HUES6 (cell line): ENCODE measurements around the gene TFEB.
A peak's percentile ranks its signal among the peaks of the same experiment; 100 is the strongest.

ENCODE experiments used
- H3K27ac ChIP-seq: 2 replicates; pipeline ENCODE4 v1.7.0; 2013; ENCODE audit warnings: low read depth, mild to moderate bottlenecking, low read length, inconsistent platforms
- H3K27me3 ChIP-seq: 2 replicates; pipeline ENCODE4 v1.6.1; 2013; ENCODE audit warnings: low read length; ENCODE audit not compliant: control insufficient read depth, insufficient read depth
- H3K36me3 ChIP-seq: 2 replicates; pipeline ENCODE4 v1.6.1; 2013; ENCODE audit warnings: low read length; ENCODE audit not compliant: control insufficient read depth, insufficient read depth
- H3K4me1 ChIP-seq: 2 replicates; pipeline ENCODE4 v1.6.1; 2013; ENCODE audit warnings: low read length; ENCODE audit not compliant: control insufficient read depth, insufficient read depth
- H3K4me3 ChIP-seq: 2 replicates; pipeline ENCODE4 v1.5.1; 2013; ENCODE audit warnings: low read depth, low read length
- H3K9ac ChIP-seq: one replicate; pipeline ENCODE4 v1.6.1; 2013; ENCODE audit warnings: mild to moderate bottlenecking, low read length
- H3K9me3 ChIP-seq: 2 replicates; pipeline ENCODE4 v1.6.1; 2013; ENCODE audit warnings: low read depth, low read length; ENCODE audit not compliant: control insufficient read depth, insufficient read depth

The TFEB gene

DNA sequence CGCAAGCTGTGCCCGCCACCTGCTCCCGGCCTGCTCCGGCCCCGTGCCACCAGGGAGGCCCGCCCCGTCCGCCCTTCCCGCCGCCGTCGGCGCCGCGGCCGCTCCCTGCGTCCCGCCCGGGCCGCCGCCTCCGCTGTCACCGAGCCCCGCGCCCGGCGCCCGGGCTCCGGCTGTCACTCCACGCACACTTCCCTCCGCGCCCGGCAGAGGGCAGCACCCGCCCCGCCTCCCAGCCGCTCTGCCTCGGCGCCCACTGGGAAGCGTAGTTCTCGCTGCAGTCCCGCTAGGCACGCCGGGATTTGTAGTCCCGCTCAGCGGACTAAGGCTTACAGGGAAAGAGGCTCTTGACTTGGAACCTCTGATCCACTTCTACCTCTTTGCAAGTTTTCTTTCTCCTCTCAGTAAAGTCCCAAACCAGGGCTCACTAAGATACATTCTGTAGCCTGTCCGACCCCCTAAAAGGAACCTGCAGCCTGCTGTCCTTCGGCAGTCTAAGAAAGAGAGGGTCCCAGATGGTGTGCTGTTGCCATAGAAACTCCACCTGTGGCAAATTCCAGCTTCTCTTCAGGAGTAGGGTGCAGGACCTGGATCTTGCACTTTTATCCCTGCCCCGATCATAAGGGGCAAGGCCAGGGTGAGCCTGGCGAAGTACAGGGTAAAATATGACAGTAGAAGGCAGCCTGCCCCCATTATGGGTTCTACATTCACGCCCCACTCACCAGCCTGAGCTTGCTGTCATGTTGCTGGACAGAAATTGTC, at the start of gene TFEB:
Gene TFEB, minus strand, starts transcription at position 182 of the 759 bp plus-strand sequence. CDS start 44,395 bp downstream, outside the sequence.
- Histone ChIP-seq H3K4me1 (peaks cover 30% of the 10 kb centered on the region), H3K9ac (no peak within 1 kb of the TSS), H3K4me3 (peak within 1 kb of the TSS; percentile 75), H3K27ac (no peak within 1 kb of the TSS), H3K27me3 (peaks cover 6% of the 10 kb centered on the region), H3K9me3 (no peaks in the 10 kb centered on the region), H3K36me3 (no peaks in the 10 kb centered on the region)

DNA sequence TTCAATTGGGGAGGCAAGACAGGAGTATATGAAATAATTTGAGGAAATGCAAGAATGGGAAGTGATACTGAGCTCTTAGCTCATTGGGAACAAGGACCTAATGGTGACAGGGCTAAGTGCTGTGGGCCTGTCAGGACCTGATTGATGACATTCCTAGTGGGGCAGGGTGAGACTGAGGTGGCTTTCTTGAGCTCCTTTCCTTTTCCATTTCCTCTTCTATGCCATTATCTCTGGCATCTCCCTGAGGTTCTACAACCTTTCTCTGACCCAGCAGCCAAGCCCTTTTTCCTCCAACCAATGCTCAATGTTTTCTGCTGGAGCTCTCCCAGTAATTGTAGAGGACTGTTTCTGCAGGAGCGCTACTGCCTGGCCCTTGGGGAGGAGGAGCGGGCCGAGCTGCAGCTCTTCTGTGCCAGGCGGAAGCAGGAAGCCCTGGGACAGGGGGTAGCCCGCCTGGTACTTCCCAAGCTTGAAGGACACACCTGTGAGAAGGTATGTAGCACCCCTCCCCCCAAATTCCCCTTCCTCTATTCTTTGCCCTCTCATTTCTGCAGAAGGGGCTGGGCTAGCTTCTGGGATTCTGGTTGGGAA, 49.3 kb upstream of the TFEB start:
- H3K27ac ChIP-seq = no peak overlapping the region

DNA sequence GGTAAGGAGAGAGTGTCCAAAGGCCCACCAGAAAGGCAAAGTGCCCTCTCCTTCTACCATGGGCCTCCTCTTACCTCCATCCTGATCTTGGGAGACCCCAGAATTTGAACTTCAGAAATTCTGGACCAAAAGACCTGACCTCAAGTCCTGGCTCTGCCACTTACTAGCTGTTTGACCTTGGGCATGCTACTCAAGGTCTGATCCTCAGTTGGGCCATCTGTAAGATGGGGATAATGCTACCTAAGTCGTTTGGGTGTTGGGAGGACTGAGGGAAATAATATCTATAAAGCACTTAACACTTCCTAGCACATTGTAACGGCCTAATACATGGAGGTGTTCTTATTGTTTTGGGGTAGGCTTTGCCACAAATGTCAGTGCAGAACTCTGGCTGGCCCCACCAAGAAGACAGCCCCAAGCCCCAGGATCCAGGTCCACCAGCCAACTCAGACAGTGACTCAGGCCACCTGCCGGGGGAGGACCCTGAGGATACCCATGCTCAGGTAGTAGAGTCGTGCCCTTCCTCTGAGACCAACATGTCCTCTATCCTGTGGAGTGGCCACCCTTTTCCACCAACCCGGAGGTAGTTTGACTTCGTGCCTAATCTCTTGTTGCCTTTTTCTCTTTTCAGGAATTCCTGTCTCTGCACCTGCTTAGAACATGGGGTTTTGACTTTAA, 47.8 kb upstream of the TFEB start:
- H3K27ac ChIP-seq = no peak overlapping the region
- H3K9me3 ChIP-seq = no peaks in the 10 kb centered on the region
- H3K36me3 ChIP-seq = no peaks in the 10 kb centered on the region
- no peak overlapping the region for H3K9ac ChIP-seq
- H3K4me3 ChIP-seq = no peak overlapping the region
- peaks cover 54% of the 10 kb centered on the region for H3K27me3 ChIP-seq
- H3K4me1 ChIP-seq = peaks cover 18% of the 10 kb centered on the region

More for the DNA sequence above, 49.3 kb upstream of the TFEB start:
- H3K9ac ChIP-seq = no peak overlapping the region
- peaks cover 54% of the 10 kb centered on the region for H3K27me3 ChIP-seq
- H3K9me3 ChIP-seq = no peaks in the 10 kb centered on the region
- H3K4me3 ChIP-seq = no peak overlapping the region
- H3K36me3 ChIP-seq = peaks cover 9% of the 10 kb centered on the region
- peaks cover 11% of the 10 kb centered on the region for H3K4me1 ChIP-seq

DNA sequence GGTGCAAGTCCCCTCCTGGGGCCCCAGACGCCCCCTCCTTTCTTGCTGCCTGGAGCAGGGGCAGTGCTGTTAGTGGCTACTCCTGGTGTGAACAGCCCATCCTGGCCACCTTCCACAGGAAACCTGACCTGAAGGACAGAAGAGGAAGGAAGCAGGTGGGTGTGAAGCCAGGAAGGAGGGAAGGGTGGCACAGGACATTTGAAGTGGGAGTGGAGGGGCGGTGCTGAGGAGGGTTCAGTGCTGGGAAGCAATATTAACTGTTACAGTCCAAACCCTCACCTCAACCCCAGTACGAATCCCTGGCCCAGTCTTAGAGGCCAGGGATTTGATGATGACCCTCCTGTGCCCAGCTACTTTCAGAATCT, 45.9 kb upstream of the TFEB start:
- Histone ChIP-seq H3K36me3 (no peaks in the 10 kb centered on the region), H3K4me1 (peaks cover 18% of the 10 kb centered on the region), H3K9ac (no peak overlapping the region), H3K4me3 (peak overlapping the region; percentile 82), H3K27ac (no peak overlapping the region), H3K27me3 (peaks cover 54% of the 10 kb centered on the region), H3K9me3 (no peaks in the 10 kb centered on the region)

DNA sequence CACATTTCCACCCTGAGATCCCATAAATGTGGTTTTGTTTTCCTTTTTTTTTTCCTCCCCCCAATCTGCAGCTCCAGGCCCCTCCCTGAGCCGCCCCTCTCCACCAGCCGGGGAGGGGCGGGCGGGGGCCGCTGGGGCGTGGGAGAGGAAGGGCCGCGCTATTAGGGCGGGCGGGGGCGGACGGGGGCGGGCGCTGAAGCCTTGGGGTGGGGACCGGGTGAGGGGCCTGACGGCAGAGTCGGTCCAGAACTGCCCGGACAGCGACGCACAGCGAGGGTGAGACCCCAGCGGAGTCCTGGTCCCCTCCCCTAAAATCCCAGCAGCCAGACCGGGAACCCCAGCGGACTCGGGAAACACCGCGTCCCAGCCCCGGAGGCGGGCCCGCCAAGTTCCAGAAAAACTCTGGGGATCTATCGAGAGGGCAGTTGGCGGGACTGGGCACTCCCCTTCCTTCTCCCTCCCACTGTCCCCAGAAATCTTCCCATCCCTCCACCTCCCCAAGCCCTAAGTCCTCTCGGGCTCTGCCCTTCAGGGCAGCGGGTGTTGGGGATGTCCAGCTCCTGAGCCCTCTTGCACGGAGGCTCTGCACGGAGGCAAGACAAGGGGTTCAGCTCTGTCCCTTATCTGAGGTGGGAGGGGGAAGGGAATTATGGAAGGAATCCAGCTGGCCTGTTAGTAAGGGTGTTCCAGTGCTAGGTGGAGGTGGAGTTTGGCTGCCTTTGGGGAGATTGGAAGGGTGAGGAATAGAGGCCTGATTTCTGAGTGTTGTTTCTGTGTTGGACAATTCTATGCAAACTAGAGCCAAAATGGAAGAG, 45.4 kb upstream of the TFEB start, which contains the start of gene PRICKLE4:
Gene PRICKLE4, plus strand, starts transcription at position 232 of the 815 bp plus-strand sequence. CDS start 2,692 bp downstream, outside the sequence.
- Histone ChIP-seq H3K27ac (no peak within 1 kb of the TSS), H3K9ac (peak within 1 kb of the TSS; percentile 25), H3K36me3 (no peaks in the 10 kb centered on the region), H3K4me3 (peak within 1 kb of the TSS; percentile 82), H3K27me3 (peaks cover 49% of the 10 kb centered on the region), H3K9me3 (no peaks in the 10 kb centered on the region), H3K4me1 (peaks cover 14% of the 10 kb centered on the region)

DNA sequence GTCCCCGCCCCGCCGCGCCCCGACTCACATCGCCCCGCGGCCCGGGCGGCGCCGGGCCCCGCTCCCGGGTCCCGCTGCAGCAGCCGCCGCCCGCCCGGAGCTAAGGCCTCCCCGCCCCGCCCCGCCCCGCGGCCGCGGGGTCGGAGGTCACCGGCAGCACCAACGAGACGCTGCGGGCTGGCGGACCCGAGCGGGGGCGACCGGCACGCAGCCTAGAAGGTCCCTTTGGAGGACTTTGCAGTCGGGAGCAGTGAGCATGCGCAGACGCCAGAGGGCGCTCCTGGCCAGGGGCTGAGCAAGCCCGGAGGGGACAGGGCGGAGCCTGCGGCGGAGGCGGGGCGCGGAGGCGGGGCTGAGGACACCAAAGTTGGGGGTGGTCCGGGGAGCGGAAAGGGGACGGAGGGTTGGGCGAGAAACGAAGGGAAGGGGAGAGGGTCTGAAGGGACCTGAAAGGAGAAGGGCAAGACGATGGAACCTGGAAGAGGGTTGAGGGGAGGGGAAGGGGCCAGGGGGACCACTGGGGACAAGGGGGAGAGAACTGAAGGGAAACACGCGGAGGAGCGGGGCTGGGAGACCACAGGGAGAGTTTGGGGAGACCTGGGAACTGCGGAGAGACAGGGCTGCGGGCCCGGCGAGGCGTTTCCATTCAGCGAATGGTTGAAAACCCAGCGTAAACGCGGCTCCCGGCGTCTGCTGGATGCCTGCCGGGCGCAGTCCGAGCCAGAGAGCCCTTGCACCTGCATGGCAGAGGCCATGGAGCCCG, 44.6 kb upstream of the TFEB start, which contains the start of gene FRS3:
Gene FRS3, minus strand, starts transcription at position 113 of the 763 bp plus-strand sequence. CDS start 2,913 bp downstream, outside the sequence.
- H3K36me3 ChIP-seq = peaks cover 7% of the 10 kb centered on the region
- H3K27me3 ChIP-seq = peaks cover 41% of the 10 kb centered on the region
- H3K4me3 ChIP-seq = peak within 1 kb of the TSS; percentile 82
- no peak within 1 kb of the TSS for H3K27ac ChIP-seq
- peak within 1 kb of the TSS; percentile 25 for H3K9ac ChIP-seq
- peaks cover 12% of the 10 kb centered on the region for H3K4me1 ChIP-seq
- no peaks in the 10 kb centered on the region for H3K9me3 ChIP-seq

DNA sequence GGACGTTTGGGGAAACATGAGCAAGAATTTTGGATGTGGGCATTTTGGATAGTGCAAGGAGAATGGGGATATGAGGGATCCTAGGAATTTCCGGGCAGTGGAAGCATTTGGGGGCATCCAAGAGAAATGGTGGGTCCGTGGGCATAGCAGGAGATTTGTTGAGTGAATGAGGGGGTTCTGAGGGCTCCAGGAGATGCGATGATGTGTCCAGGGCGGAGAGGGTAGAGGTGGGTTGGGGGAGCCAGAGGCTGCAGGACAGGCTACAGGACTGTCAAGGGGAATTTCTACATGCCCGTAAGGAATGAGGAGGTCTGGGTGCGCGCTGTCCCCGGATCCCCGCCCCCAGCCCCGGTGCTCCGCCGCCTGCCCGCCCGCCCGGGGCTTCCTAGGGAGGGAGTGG, 43.9 kb upstream of the TFEB start:
- Histone ChIP-seq H3K9me3 (no peaks in the 10 kb centered on the region), H3K4me1 (peaks cover 12% of the 10 kb centered on the region), H3K9ac (no peak overlapping the region), H3K36me3 (peaks cover 13% of the 10 kb centered on the region), H3K4me3 (peak overlapping the region; percentile 82), H3K27ac (no peak overlapping the region), H3K27me3 (peaks cover 35% of the 10 kb centered on the region)

DNA sequence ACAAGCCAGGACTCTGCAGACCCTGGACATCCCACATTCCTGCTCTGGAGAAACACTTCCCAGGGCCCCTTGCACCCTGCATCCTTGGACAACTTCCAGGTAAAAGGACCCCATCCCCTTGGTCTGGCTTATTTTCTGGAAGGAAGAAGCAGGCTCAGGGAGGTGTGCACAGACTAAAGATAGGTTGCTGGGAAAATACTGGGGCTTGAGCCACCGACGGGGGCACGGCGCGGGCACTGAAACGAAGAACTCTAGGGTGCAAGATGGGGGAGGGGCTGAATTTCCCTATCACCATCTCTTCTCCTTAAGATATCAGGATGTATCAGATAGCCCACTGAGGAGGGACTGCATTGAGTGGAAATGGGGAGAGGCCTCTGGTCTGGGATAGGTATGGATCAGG, 43.5 kb upstream of the TFEB start:
- Histone ChIP-seq H3K9me3 (no peaks in the 10 kb centered on the region), H3K4me3 (peak overlapping the region; percentile 82), H3K4me1 (peaks cover 12% of the 10 kb centered on the region), H3K27ac (no peak overlapping the region), H3K27me3 (peaks cover 30% of the 10 kb centered on the region), H3K36me3 (peaks cover 16% of the 10 kb centered on the region), H3K9ac (no peak overlapping the region)

DNA sequence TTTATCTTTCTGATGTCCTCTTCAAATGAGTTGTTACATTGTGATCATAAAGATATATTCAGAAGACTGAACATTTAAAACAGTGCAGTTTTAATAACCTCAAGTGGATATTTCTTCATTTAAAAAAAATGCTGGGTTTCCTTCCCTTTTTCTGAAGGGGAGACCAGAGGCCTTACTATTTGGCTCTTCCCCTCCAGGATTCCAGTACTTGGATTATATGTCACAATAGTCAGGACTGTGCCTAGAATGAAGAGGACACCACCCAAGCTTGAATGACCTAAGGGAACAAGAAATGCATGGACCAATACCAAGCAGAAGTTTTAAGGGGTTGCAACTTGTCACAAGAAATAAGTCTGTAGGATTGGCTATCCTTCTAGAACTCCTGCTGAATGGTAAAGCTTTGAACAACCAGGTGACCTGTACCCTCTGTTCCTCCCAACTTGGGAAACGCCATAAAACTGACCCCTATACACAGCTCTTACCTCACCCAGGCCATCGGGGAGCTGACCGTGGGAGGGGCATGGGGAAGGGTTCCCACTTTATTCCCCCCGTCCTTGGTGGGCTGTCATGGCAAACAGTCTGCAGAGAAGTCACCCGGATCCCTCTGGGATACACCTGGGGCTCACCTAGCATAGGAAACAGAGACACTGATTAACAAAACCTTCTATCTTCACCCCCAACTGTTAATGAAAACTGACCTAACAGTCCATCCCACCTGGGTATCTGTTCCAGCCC, 42.3 kb upstream of the TFEB start:
- Histone ChIP-seq H3K4me3 (no peak overlapping the region), H3K27ac (no peak overlapping the region), H3K9ac (no peak overlapping the region), H3K9me3 (no peaks in the 10 kb centered on the region), H3K4me1 (peaks cover 12% of the 10 kb centered on the region), H3K27me3 (peaks cover 19% of the 10 kb centered on the region), H3K36me3 (peaks cover 19% of the 10 kb centered on the region)
